Liver (tissue), 3 donors: ENCODE data around the gene OTOGL.

Source experiments
- CTCF ChIP-seq: fragments of 150-350 bp; IDR thresholded peaks from 2 replicates; pipeline ENCODE4 v1.5.1; 2017; ENCODE audit warnings: improper control_type of control experiment, low read depth, low read length; ENCODE audit not compliant: missing input control
- SP1 ChIP-seq: IDR thresholded peaks from 2 replicates; pipeline ENCODE4 v1.6.1; 2018; ENCODE audit warnings: antibody characterized with exemption, mild to moderate bottlenecking
- TF ChIP-seq, protein P1 (sequence below): IDR thresholded peaks from 2 replicates; pipeline ENCODE4 v1.6.1; 2016; ENCODE audit warnings: antibody characterized with exemption, mild to moderate bottlenecking
- donor health status: healthy.
- donor health status: healthy.

DNA sequence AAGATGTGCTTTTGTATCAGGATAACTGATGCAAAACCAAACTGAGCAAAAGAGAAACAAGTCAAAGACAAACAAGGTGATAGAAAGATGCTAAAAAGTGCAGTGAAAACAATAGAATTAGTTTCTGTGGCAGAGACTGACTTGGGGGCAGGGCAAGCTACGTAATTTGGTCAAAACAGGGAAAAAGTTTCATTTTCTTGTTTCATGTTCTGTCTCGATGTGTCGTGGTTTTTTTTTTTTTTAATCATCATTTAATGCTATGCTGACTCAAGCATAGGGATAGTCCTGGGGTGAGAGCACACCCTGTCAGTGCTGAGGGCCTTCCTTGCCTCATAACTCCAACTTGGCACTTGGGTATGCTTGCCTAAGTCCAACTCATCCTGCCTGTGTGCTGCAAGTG is 200.6 kb downstream of the OTOGL start:
- no peak for TF ChIP-seq CTCF
- TF ChIP-seq SP1, result no peak
- TF ChIP-seq, protein P1, sequence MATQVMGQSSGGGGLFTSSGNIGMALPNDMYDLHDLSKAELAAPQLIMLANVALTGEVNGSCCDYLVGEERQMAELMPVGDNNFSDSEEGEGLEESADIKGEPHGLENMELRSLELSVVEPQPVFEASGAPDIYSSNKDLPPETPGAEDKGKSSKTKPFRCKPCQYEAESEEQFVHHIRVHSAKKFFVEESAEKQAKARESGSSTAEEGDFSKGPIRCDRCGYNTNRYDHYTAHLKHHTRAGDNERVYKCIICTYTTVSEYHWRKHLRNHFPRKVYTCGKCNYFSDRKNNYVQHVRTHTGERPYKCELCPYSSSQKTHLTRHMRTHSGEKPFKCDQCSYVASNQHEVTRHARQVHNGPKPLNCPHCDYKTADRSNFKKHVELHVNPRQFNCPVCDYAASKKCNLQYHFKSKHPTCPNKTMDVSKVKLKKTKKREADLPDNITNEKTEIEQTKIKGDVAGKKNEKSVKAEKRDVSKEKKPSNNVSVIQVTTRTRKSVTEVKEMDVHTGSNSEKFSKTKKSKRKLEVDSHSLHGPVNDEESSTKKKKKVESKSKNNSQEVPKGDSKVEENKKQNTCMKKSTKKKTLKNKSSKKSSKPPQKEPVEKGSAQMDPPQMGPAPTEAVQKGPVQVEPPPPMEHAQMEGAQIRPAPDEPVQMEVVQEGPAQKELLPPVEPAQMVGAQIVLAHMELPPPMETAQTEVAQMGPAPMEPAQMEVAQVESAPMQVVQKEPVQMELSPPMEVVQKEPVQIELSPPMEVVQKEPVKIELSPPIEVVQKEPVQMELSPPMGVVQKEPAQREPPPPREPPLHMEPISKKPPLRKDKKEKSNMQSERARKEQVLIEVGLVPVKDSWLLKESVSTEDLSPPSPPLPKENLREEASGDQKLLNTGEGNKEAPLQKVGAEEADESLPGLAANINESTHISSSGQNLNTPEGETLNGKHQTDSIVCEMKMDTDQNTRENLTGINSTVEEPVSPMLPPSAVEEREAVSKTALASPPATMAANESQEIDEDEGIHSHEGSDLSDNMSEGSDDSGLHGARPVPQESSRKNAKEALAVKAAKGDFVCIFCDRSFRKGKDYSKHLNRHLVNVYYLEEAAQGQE, result no peak
